ENCODE measurements around the gene IL17REL.

DNA sequence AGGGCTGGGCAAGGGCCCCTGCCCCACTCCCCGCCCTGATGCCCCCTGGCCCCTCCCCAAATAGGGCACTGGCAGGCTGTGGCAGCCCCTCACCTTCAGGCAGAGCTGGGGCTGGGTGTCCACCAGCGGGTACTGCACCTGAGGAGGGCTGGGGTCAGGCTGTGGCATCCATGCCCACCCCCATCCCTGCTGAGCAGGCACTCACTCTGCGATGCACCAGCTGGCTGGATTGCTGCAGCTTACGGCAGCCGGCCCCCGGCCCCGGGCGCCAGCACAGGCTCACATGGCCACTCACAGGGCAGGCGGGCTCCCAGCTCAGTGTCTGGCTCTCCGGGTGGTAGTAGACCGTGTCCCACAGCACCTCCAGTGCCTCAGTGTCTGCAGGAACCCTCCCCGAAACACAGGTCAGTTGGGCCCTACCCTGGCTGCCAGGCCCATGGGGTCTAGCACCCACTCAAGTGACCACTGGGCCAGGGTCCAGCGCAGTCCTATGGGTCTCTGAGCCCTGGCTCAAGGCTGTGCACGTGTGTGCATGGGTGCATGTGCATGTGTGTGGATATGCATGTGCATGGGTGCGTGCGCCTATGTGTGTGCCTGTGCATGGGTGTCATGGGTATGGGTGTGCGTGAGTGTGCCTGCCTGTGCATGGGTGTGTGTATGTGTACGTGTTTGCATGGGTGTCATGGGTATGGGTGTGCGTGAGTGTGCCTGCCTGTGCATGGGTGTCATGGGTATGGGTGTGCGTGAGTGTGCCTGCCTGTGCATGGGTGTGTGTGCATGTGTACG lies 14.4 kb downstream of the IL17REL start:
- TF ChIP-seq POLR2A (IDR thresholded peaks at IDR 0.05), result no peak
- TF ChIP-seq, protein P1, sequence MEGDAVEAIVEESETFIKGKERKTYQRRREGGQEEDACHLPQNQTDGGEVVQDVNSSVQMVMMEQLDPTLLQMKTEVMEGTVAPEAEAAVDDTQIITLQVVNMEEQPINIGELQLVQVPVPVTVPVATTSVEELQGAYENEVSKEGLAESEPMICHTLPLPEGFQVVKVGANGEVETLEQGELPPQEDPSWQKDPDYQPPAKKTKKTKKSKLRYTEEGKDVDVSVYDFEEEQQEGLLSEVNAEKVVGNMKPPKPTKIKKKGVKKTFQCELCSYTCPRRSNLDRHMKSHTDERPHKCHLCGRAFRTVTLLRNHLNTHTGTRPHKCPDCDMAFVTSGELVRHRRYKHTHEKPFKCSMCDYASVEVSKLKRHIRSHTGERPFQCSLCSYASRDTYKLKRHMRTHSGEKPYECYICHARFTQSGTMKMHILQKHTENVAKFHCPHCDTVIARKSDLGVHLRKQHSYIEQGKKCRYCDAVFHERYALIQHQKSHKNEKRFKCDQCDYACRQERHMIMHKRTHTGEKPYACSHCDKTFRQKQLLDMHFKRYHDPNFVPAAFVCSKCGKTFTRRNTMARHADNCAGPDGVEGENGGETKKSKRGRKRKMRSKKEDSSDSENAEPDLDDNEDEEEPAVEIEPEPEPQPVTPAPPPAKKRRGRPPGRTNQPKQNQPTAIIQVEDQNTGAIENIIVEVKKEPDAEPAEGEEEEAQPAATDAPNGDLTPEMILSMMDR (IDR thresholded peaks at IDR 0.05), result no peak
- no peak for TF ChIP-seq POLR2AphosphoS5 (IDR thresholded peaks at IDR 0.05)
